Measurements from ENCODE around the gene PTPRR. TPM values are rescaled to one million over a fixed set of nuclear protein-coding genes. Genes with fewer than 3 reads are reported as not detected.

PTPRR gene
- total RNA-seq, 1 donor from 2014 or later, result 1.2 TPM

- DNase-seq, result no peak
Observed at GRCh38 chr12:70908978-70909377, 11.6 kb downstream of the PTPRR start.

DNA sequence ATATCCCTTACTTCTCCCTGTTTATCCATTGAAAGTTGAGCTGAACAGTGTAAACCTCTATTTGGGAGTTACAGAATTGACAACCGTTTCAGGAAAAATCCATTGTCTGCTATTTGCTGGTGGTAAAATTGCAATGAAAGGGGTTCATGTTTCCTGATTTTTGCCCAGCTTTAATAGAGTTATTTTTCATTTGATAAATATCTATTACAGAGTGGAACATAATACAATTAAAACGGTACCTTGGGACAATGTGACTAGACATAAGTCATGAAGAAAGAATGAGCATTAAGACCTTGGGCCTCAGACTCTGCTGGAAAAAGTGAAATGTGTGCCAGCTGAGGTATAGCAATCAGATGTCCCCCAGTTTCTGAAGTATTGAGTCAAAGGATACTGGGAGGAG is 13.1 kb downstream of the PTPRR start:
- no peak for DNase-seq

GRCh38 chr12:70895956-70896355 is 24.6 kb downstream of the PTPRR start:
- no peak for DNase-seq

GRCh38 chr12:70892593-70892992 is 27.9 kb downstream of the PTPRR start:
- no peak for DNase-seq

DNA sequence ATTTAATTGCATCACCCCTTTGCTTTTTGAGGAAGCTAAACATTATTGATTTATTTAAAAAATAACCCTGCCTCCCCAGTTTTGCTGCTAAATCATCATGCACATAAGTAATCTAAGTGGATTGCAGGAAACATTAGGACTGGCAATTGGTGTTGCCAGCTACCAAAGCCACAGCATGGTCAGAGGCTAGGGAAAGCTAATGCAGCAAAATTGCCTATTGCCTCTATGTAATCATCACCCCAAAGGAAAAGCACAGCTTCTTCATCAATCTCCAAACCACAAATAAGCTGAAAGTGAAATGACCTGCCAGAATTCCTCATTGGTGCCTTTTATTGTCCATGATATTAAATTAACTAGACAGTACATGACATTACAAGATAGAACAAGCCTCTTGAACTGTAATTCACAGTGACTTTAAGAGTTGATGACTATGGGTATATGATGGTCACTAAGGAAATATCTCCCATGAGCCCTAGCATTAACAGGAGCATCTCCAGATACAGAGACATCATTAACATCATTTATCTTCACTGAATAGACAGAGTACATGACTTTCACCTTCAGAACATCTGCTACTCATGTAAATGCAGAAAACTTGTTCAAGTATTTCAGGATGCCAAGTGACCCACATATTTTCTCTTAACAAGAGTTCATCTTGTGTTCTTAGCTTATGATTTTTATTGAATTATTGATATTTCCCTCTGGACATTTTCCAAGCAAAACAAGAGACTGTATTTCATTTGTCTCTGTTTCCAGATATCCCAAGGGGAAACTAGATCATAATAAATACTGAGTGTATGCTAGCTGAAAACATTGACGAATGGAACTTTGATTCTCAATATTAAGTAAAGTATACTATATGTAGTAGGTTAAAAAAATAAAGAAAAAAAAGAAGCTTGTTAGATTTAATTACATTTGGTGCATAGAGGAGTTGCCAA is 29.4 kb downstream of the PTPRR start:
- no peak for DNase-seq

DNA sequence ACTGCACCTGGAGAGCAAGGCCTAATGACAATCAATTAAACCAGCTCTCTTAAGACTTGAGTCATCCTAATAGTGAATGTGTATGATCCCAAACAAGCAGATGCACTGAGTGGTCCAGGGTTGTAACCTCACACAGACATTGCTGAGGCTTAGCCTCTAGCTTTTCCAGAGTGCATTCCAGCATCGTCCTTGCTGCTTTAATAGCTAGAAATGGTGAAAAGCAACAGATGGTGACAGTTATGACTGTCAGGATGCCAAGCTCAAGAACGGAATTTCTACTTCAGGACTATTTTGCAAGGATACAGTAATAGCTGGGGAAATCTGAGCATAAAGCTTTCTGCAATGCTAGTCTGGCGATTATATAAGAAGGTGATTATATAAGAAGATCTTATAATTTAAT is 34.6 kb downstream of the PTPRR start:
- DNase-seq, result peak; percentile 55

GRCh38 chr12:70883855-70884254 is 36.7 kb downstream of the PTPRR start:
- no peak for DNase-seq

- no peak for DNase-seq
Observed at GRCh38 chr12:70880744-70881143, 39.8 kb downstream of the PTPRR start.

DNA sequence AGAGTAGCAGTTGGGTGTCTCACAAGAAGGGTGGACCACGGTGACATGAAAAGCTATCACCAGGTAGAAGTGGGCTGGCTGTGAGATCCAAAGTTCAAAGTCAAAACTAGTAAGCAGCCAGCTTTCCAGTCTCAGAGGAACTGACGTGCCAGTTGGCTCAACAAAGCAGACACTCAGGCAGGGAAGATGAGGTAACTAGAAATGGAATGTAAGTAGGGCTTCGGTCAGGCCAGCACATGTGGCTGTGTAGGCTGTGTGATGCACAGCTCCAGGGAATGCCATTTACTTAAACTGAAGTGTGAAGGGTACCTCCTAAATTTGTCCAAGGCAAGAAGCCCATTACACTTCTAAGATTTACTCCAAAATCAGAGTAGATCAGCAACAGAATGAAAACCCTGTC is 43.6 kb downstream of the PTPRR start:
- DNase-seq, result no peak

GRCh38 chr12:70875628-70876027 is 44.9 kb downstream of the PTPRR start:
- no peak for DNase-seq

DNA sequence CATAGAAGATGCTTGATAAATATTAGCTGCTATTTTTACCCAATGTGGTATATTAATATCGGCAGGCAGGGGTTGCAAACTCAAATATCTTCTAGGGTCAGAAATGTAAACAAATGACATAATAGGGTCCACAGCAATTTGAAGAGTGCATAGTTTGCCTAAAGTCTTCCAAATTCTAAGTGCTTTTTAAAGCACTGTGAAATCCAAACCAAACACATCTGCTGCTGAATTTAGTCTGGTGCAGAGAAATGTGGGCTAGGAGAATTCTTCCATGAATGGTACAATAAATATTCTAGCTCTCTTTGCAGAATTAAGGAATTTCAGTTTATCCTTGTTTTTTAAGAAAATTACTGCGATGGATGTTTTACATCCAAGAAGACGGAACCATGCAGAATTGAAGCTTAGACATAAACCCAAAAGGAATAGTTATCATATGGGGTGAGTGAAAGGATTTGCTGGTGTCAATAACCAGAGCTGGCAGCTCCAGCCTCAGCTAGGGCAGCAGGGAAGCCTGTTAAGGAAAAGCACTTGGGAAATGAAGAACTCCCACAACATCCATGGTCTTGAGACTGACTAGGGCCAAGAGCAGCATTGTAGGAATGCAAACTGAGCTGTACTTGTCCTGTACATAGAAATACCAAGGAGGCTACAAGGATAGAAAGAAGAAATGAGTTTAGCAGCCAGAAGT is 65.5 kb downstream of the PTPRR start:
- peak; percentile 84 for DNase-seq

- DNase-seq, result peak; percentile 53
Observed at GRCh38 chr12:70854138-70854537, 66.4 kb downstream of the PTPRR start.

DNA sequence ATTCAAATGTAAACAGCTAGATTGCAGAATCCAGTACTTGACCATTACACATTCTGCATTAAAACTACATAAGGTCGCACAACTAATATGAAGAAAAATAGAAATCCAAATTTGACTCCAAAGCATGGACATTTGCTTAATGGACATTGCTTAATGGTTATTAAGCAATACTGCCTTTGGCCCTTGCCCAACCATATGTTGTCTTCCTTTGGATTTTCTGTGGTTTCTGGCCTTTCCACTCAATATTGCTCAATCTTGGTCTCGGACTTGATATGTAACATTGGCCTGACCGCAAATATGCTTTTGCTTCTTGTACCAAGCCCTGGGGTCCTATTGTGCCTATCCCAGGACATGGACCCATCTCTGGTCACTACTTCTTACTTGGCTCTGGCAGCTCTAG is 67.2 kb downstream of the PTPRR start:
- DNase-seq, result no peak

GRCh38 chr12:70852416-70853150 is 68.0 kb downstream of the PTPRR start:
- DNase-seq, result no peak

DNA sequence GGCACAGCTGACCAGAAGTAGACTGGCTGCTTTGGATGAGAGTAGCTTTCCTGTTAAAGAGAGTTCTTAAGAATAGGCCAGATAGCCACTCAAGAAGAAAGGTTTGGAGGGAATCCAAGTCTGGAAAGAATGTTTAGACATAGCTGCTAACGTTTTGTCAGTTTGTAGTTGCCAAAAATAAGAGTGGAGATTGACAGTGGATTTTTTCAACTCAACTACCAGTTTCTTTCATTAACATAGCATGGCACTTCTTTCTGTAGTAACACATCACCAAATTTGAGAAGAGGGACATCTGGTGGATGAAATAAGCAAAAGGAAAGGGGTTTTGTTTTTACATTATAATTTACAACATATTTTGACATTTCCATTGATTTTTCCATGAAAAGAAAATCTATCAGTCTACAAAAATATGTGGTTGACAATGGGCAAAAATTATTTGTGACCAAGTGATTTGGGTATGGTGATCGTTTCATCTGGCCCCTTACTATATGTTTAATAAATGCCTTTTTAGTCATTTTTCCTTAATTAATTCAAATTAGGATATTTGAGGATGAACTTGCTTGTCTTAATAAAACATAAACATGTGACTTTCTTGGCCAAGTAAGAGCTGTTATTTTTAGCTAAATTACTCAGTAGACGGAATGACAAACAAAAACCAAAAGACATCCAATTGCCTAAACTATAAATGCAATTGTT is 71.1 kb downstream of the PTPRR start:
- peak; percentile 17 for DNase-seq

- DNase-seq, result no peak
Observed at GRCh38 chr12:70847871-70848270, 72.7 kb downstream of the PTPRR start.

DNA sequence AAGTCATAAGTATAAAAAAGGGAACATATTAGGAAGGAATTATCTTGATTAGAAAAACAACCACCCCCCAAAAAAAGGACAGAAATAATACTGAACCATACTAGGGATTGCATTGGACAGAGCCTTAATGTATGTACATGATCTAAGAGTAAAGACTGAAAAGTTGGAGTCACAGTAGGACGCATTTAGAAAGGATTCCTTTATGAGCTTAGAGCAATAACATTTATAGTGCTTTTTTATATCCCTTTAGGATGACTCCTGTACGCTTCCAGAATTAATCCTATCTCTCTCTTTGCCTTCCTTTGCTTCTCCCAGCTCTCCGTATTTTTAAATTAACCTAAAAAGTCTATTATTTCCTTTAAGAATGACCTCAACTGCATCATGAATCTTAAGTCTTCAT is 75.3 kb downstream of the PTPRR start:
- no peak for DNase-seq

DNA sequence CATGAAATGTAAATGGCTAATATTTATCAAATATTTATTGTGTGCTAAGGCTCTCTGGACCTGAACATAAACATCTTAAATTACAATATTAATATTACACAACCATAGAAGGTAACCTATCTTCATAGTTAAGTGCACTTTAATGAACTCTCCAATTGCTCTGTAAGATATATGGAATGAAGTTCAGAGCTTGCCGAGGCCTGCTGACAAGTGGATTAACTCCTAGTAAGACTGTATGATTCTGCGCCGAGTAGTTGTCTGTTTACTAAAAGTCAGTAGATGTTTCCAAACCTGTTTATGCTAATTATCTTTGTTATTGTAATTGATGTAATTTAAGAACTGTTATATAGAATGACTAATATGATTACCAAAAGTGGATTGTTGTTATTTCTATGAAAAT is 77.2 kb downstream of the PTPRR start:
- no peak for DNase-seq

DNA sequence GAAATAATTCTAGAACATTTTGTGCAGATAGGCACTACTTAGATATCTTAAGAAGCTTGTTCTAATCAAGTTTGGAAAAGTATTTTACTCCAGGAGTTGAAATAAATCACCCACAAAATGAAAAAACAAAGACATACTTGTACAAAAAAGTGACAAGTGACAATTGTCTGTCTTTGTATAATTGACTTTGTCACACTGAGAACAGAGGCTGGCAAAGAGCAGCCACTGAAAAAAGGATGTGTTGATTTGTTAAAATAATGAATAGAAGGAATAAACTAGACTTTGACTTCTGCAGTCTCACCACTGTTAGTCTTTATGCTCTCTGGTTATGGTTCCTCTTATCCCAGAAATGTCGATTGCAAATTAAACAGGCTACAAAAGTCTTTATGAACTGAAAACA is 77.6 kb downstream of the PTPRR start:
- DNase-seq, result no peak

DNA sequence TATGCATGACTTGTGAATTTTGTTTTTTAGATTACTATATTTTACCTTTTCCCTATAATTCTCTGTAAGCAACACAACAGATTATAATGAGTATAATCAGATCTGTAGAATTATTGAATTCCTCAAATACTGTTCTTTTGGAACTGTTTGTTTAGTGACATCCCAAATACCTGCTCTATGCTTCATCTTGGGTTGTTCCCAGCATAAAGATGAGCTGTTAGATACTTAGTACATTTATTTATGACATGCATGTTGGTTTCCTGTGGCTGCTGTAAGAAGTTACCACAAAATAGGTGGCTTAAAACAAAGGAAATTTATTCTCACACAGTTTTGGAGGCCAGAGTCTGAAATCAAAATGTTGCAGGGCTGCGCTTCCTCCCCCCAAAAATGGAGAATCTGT is 78.4 kb downstream of the PTPRR start:
- no peak for DNase-seq

DNA sequence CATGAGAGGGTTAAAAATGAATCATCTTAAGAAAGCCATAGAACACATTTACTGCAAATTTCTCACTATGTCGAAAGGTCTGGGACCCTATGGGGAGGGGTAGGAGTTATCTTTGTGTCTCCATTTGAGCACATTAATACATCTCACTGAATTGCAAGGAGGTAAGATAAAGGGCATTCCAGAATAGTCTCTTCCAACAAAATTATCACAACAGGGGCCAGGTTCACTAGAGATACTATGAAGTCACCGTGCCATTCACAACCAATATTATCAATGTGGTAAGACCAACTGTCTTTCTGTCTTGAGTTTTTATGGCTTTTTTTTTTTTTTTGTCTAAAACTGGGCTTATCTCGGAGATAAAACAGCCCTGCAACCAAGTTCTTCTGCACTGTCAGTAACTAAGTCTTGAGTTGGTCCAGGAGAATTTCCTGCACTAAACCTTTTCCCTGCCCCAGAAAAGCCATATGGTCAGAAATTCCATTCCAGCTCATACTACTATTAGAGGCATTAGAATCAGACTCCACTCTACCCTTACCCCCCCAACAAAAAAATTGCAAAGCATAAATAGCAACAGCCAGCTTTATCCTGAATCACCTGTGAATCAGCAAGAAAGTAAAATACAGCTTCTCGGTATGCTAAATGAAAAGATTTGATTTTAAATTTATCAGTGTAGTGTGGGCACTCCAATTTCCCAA is 79.7 kb downstream of the PTPRR start:
- DNase-seq, result no peak

- no peak for DNase-seq
Observed at GRCh38 chr12:70839544-70839943, 81.0 kb downstream of the PTPRR start.
